Transverse colon (tissue), 4 donors: ENCODE measurements around the gene NEURL1B. TPM values are rescaled to one million over a fixed set of nuclear protein-coding genes. Genes with fewer than 3 reads are reported as not detected.
A peak's percentile ranks its signal among the peaks of the same experiment; 100 is the strongest.

Source experiments
- DNase-seq: peaks from one replicate; pipeline ENCODE4 v3.0.0-alpha.2; 2019
- H3K27ac ChIP-seq, 4 donors: fragments of 200-600 bp; sonication (generic); 2 replicates each; pipeline ENCODE4 v1.5.1; 2016 to 2018; ENCODE audit warnings: inconsistent platforms in 4 of 4
- H3K27me3 ChIP-seq: fragments of 200-600 bp; sonication (generic); 2 replicates; pipeline ENCODE4 v1.5.1; 2017; ENCODE audit warnings: inconsistent platforms
- H3K36me3 ChIP-seq, 4 donors: fragments of 200-600 bp; sonication (generic); 2 replicates each; pipeline ENCODE4 v1.5.1; 2017 to 2019; ENCODE audit warnings: inconsistent platforms in 4 of 4
- H3K4me1 ChIP-seq, 4 donors: fragments of 200-600 bp; sonication (generic); 2 replicates each; pipeline ENCODE4 v1.5.1; 2017 to 2020; ENCODE audit warnings: inconsistent platforms in 4 of 4
- H3K4me3 ChIP-seq, 4 donors: fragments of 200-600 bp; sonication (generic); 1 replicate in 1 of 4; 2 replicates in 3 of 4; pipeline versions ENCODE4 v1.5.1 to v1.6.1; 2017 to 2019; ENCODE audit warnings: inconsistent platforms in 4 of 4
- H3K9me3 ChIP-seq, 2 donors: fragments of 200-600 bp; sonication (generic); 2 replicates each; pipeline ENCODE4 v1.5.1; 2017 to 2019; ENCODE audit warnings: inconsistent platforms in 2 of 2
- CTCF ChIP-seq, 5 experiments: fragments of 200-600 bp in 3 of 5; fragments of 450-650 bp in 2 of 5; sonication (generic) in 3 of 5; IDR thresholded peaks; 1 replicate in 2 of 5; 2 replicates in 3 of 5; pipeline ENCODE4 v1.5.1; 2016 to 2017; ENCODE audit warnings: antibody characterized with exemption in 5 of 5, inconsistent platforms in 3 of 5, mild to moderate bottlenecking in 2 of 5, moderate library complexity in 1 of 5
- EP300 ChIP-seq: sonication (generic); formaldehyde crosslinking; IDR thresholded peaks from one replicate; pipeline ENCODE4 v1.6.1; 2017; ENCODE audit warnings: antibody characterized with exemption, low read depth
- POLR2A ChIP-seq: fragments of 450-650 bp; IDR thresholded peaks from one replicate; pipeline ENCODE4 v1.6.1; 2016; ENCODE audit warnings: antibody characterized with exemption, mild to moderate bottlenecking, moderate library complexity
- POLR2AphosphoS5 ChIP-seq, 3 donors: sonication (generic); formaldehyde crosslinking; IDR thresholded peaks; one replicate each; pipeline ENCODE4 v1.6.1; 2016; ENCODE audit warnings: antibody characterized with exemption in 3 of 3
- WGBS, 2 donors: methylation state at CpG; one replicate each; pipeline ENCODE4 v1.1.5; 2018; ENCODE audit warnings: low coverage in 1 of 2; 5-methylcytosine and 5-hydroxymethylcytosine counted together
- in situ Hi-C, 4 donors: fragments of 200-750 bp; cut with MboI; loops; one replicate each; pipeline versions ENCODE4 v1.15.0 to v1.15.1; 2017; ENCODE audit warnings: low sequenced_read_pairs in 3 of 4, low pct_ligation_motif_present in 1 of 4, low pct_unique_long_range_greater_than_20kb in 1 of 4
- intact Hi-C: fragments of 100-400 bp; cut with DNase I; formaldehyde crosslinking; loops from one replicate; pipeline ENCODE4 v1.15.1; 2023; ENCODE audit warnings: low total_unique reads
- total RNA-seq, 4 donors: library from RNA; depleted of rRNA; stranded (reverse); fragments of >200 nt; gene quantifications; one replicate each; pipeline ENCODE4 v1.1.0, GENCODE V29; 2016

The NEURL1B gene
- total RNA-seq, 4 donors from 2014 or later = 74.6 to 168 (median 94.5) TPM

DNA sequence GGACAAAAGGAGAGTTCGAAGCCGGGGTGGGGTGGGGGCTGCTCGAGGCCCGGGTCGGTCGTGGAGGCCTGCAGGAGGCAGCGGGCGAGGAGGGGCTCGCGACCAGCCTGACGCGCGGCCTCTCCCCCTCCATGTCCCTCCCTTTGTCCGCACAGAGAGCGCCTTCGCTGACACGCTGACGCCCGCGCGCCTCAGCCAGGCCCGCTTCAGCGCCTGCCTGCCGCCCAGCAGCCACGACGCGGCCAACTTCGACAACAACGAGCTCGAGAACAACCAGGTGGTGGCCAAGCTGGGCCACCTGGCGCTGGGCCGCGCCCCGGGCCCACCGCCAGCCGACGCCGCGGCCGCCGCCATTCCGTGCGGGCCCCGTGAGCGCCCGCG, 42.2 kb downstream of the NEURL1B start:
- WGBS, 2 donors = 95 to 100% methylated on average over 3 to 45 of the region's 47 CpGs
- Histone ChIP-seq H3K4me3 (no peak overlapping the region), H3K27me3 (no peaks in the 10 kb centered on the region), H3K36me3 (no peaks in the 10 kb centered on the region), H3K4me1 (peaks cover 23 to 39% (median 30%) of the 10 kb centered on the region in 4 donors), H3K27ac (no peak overlapping the region), H3K9me3 (no peaks in the 10 kb centered on the region)
- DNase-seq = no peak
- no peak for TF ChIP-seq EP300
- in situ Hi-C loops = no loop called here
- intact Hi-C loops = no loop called here

- Histone ChIP-seq H3K27ac (no peak overlapping the region), H3K9me3 (no peaks in the 10 kb centered on the region), H3K4me3 (no peak overlapping the region), H3K36me3 (no peaks in the 10 kb centered on the region), H3K27me3 (no peaks in the 10 kb centered on the region), H3K4me1 (peaks cover 26 to 39% (median 34%) of the 10 kb centered on the region in 4 donors)
- DNase-seq = no peak
- TF ChIP-seq CTCF (IDR thresholded peaks at IDR 0.05) (no peak), POLR2A (no peak), POLR2AphosphoS5 (IDR thresholded peaks at IDR 0.05) (no peak), EP300 (no peak)
- intact Hi-C loops (no loop called here), in situ Hi-C loops (no loop called here)
- 90% methylated on average over 8 to 80 of the region's 125 CpGs for WGBS, 2 donors
Measured at GRCh38 chr5:172683645-172684471, 42.8 kb downstream of the NEURL1B start.

DNA sequence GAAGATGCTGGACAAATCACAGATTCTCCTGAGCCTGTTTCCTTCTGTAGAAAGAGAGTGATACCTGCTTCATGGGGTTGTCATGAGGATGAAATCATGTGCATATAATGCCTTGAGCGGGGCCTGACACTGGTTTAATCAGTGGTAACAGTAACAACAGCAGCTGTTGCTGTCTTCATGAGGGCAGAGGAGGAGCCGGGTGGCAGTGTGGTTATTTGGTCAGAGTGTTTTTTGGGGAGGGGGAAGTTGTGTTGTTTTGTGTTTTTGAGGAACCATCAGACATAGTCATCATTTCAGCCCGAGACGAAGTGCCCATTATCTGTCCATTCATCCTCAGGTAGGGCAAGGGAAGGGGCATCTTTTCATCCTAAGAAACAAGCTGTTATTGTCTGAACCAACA, 44.0 kb downstream of the NEURL1B start:
- H3K4me3 ChIP-seq = no peak overlapping the region
- H3K9me3 ChIP-seq = no peaks in the 10 kb centered on the region
- H3K4me1 ChIP-seq = peaks cover 24 to 37% (median 29%) of the 10 kb centered on the region in 4 donors
- 77 to 100% methylated on average over 1 to 4 of the region's 4 CpGs for WGBS, 2 donors
- TF ChIP-seq POLR2A (no peak), CTCF (IDR thresholded peaks at IDR 0.05) (no peak), POLR2AphosphoS5 (IDR thresholded peaks at IDR 0.05) (no peak), EP300 (no peak)
- no peaks in the 10 kb centered on the region for H3K27me3 ChIP-seq
- no peaks in the 10 kb centered on the region for H3K36me3 ChIP-seq
- intact Hi-C loops (loop anchor here (5.0 kb wide), 1 partner anchor 38 kb away; no protein-coding TSS in a partner anchor), in situ Hi-C loops (no loop called here)
- DNase-seq = no peak
- H3K27ac ChIP-seq = peak overlapping the region in 1 of 4 donors; percentile 34

DNA sequence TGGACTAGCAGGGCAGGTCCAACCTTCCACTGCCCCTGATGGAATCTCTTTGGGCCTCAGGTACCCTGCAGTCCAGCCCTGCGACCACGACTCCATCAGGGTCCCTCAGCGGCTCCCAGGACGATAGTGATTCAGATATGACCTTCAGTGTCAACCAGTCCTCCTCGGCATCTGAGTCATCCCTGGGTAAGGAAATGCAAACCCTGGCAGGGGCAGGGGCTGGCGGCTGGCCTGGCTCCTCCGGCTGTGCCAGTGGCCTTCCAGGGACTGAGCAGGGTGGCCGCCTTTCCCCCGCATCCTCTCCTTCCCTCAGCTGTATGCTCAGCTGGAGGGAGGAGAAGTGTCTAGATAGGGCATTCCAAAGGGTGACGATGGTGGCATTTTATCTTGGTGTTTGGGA, 45.0 kb downstream of the NEURL1B start:
- H3K4me3 ChIP-seq = no peak overlapping the region
- peak overlapping the region in 2 of 4 donors; percentile 35 to 37 for H3K27ac ChIP-seq
- in situ Hi-C loops (no loop called here), intact Hi-C loops (loop anchor here (5.0 kb wide), 1 partner anchor 39 kb away; no protein-coding TSS in a partner anchor)
- DNase-seq = no peak
- 87% methylated on average over 10 of the region's 10 CpGs; no CpG with 5 or more reads in 1 of the 2 donors for WGBS, 2 donors
- no peaks in the 10 kb centered on the region for H3K36me3 ChIP-seq
- no peaks in the 10 kb centered on the region for H3K27me3 ChIP-seq
- peaks cover 21 to 31% (median 25%) of the 10 kb centered on the region in 4 donors for H3K4me1 ChIP-seq
- TF ChIP-seq EP300 (no peak), CTCF (IDR thresholded peaks at IDR 0.05) (no peak), POLR2A (no peak), POLR2AphosphoS5 (IDR thresholded peaks at IDR 0.05) (no peak)
- no peaks in the 10 kb centered on the region for H3K9me3 ChIP-seq
